ENCODE results near the gene NUP155.
"Not testable (repeated sequence)": the region's sequence is repeated elsewhere in the genome, so short reads cannot be mapped to it uniquely, and the experiment has no call there.

DNA sequence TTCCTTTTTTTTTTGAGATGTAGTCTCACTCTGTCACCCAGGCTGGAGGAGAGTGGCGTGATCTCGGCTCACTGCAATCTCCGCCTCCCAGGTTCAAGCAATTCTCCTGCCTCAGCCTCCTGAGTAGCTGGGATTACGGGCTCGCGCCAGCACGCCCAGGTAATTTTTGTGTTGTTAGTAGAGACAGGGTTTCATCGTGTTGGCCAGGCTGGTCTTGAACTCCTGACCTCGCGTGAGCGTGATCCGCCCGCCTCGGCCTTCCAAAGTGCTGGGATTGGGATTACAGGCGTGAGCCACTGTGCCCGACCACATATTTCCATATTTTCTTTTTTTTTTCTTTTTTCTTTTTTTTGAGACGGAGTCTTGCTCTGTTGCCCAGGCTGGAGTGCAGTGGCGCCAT is 28.2 kb downstream of the NUP155 start:
- TF ChIP-seq, protein P1, sequence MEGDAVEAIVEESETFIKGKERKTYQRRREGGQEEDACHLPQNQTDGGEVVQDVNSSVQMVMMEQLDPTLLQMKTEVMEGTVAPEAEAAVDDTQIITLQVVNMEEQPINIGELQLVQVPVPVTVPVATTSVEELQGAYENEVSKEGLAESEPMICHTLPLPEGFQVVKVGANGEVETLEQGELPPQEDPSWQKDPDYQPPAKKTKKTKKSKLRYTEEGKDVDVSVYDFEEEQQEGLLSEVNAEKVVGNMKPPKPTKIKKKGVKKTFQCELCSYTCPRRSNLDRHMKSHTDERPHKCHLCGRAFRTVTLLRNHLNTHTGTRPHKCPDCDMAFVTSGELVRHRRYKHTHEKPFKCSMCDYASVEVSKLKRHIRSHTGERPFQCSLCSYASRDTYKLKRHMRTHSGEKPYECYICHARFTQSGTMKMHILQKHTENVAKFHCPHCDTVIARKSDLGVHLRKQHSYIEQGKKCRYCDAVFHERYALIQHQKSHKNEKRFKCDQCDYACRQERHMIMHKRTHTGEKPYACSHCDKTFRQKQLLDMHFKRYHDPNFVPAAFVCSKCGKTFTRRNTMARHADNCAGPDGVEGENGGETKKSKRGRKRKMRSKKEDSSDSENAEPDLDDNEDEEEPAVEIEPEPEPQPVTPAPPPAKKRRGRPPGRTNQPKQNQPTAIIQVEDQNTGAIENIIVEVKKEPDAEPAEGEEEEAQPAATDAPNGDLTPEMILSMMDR (IDR thresholded peaks at IDR 0.05) = not testable (repeated sequence)
- not testable (repeated sequence) for TF ChIP-seq POLR2A (IDR thresholded peaks at IDR 0.05)
